Measurements from ENCODE around the gene ZDHHC12. TPM values are rescaled to one million over a fixed set of nuclear protein-coding genes. Genes with fewer than 3 reads are reported as not detected.
A peak's percentile ranks its signal among the peaks of the same experiment; 100 is the strongest.

ZDHHC12 gene
- polyA plus RNA-seq, 3 donors: 50.0 to 72.7 (median 68.4) TPM

DNA sequence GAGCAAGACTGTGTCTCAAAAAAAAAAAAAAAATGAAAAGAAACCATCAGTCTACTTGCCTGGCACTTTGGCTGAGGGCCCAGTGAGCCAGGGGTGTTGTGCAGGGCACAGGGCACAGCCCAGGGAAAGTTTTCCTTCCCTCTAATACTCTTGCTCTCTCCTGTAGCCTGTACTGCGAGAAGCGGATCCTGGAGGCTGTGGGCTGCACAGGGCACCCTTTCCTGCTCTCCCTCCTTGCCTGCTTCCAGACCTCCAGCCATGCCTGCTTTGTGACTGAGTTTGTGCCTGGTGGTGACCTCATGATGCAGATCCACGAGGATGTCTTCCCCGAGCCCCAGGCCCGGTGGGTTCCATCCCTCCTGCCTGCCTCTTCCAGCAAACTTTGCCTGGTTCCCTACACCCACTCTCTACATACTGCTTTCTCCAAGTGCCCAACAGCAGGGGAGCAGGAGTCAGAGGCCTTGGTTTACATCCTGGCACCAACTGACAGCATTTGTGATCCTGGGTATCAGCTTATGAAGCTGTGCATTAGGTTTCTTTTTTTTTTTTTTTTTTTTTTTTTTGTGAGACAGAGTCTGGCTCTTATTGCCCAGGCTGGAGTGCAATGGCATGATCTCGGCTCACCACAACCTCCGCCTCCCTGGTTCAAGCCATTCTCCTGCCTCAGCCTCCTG is 7.2 kb downstream of the ZDHHC12 start:
- TF ChIP-seq, protein P1, sequence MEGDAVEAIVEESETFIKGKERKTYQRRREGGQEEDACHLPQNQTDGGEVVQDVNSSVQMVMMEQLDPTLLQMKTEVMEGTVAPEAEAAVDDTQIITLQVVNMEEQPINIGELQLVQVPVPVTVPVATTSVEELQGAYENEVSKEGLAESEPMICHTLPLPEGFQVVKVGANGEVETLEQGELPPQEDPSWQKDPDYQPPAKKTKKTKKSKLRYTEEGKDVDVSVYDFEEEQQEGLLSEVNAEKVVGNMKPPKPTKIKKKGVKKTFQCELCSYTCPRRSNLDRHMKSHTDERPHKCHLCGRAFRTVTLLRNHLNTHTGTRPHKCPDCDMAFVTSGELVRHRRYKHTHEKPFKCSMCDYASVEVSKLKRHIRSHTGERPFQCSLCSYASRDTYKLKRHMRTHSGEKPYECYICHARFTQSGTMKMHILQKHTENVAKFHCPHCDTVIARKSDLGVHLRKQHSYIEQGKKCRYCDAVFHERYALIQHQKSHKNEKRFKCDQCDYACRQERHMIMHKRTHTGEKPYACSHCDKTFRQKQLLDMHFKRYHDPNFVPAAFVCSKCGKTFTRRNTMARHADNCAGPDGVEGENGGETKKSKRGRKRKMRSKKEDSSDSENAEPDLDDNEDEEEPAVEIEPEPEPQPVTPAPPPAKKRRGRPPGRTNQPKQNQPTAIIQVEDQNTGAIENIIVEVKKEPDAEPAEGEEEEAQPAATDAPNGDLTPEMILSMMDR (IDR thresholded peaks at IDR 0.05): no peak
- Histone ChIP-seq H3K4me3 (replicated peaks in 1 of 3; ENCODE audit: low read depth in 2 of 3, low read length in 3 of 3) (no peak overlapping the region), H3K79me2 (ENCODE audit: insufficient read depth, low read length) (no peaks in the 10 kb centered on the region), H3K9me3 (replicated peaks in 1 of 2; ENCODE audit: control insufficient read depth in 1 of 2, insufficient read depth in 1 of 2, low read length in 2 of 2) (no peaks in the 10 kb centered on the region), H2AFZ (ENCODE audit: insufficient read depth, low read depth, low read length, poor library complexity, severe bottlenecking) (no peak overlapping the region), H3K9ac (ENCODE audit: insufficient read depth, low read length, poor library complexity, severe bottlenecking) (no peak overlapping the region), H3K36me3 (replicated peaks in 1 of 2; ENCODE audit: control insufficient read depth in 1 of 2, insufficient read depth in 2 of 2, low read length in 2 of 2) (peaks cover 16 to 20% of the 10 kb centered on the region in 2 donors), H3K27me3 (ENCODE audit: control insufficient read depth in 2 of 2, insufficient read depth in 2 of 2, low read length in 2 of 2) (no peaks in the 10 kb centered on the region), H3K4me2 (replicated peaks; ENCODE audit: extremely low read depth, low read length, poor library complexity, severe bottlenecking) (no peak overlapping the region), H3K27ac (ENCODE audit: low read depth in 1 of 2, low read length in 2 of 2) (no peak overlapping the region), H4K20me1 (ENCODE audit: insufficient read depth, low read length) (no peaks in the 10 kb centered on the region), H3K4me1 (ENCODE audit: control insufficient read depth in 1 of 2, insufficient read depth in 2 of 2, low read length in 2 of 2) (no peaks in the 10 kb centered on the region)
- Mint-ChIP-seq H3K9me3 (peaks cover 0 to 2% (median 0%) of the 10 kb centered on the region in 7 donors), H3K36me3 (peaks cover 6 to 21% of the 10 kb centered on the region in 2 donors), H3K4me3 (no peak overlapping the region), H3K27ac (peak overlapping the region in 2 of 7 donors; percentile 2 to 15), H3K4me1 (no peaks in the 10 kb centered on the region), H3K27me3 (ENCODE audit: low read depth in 3 of 3) (peaks cover 0 to 1% (median 0%) of the 10 kb centered on the region in 3 donors)
- WGBS (ENCODE audit: insufficient coverage): 98% methylated on average over 7 of the region's 7 CpGs
- DNase-seq: no peak
- intact Hi-C loops (cut with micrococcal nuclease): no loop called here

DNA sequence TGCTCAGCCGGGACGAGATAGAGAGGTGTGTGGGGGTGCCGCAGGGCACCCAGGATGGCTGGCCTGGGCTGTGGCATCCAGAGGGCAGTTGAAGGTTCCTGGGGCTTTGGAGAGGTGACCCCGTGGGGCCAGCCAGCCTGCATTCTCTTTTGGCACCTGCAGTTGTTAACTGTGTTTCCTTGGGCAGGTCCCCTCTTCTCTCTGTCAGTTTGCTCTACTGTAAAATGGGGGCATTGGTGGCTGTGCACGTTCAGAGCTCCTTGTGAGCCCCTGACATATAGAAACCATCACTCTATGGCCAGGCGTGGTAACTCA is 8.5 kb downstream of the ZDHHC12 start:
- intact Hi-C loops (cut with micrococcal nuclease): no loop called here

More for the DNA sequence above, 8.5 kb downstream of the ZDHHC12 start:
- no peak for DNase-seq
- Mint-ChIP-seq H3K4me1 (no peaks in the 10 kb centered on the region), H3K36me3 (peaks cover 0 to 8% of the 10 kb centered on the region in 2 donors), H3K27ac (no peak overlapping the region), H3K27me3 (ENCODE audit: low read depth in 3 of 3) (peaks cover 0 to 1% (median 0%) of the 10 kb centered on the region in 3 donors), H3K4me3 (no peak overlapping the region), H3K9me3 (peaks cover 0 to 2% (median 0%) of the 10 kb centered on the region in 7 donors)
- TF ChIP-seq, protein P1 (IDR thresholded peaks at IDR 0.05): no peak
- H3K79me2 ChIP-seq (ENCODE audit: insufficient read depth, low read length): no peaks in the 10 kb centered on the region
- no peaks in the 10 kb centered on the region for H3K4me1 ChIP-seq (ENCODE audit: control insufficient read depth in 1 of 2, insufficient read depth in 2 of 2, low read length in 2 of 2)
- peaks cover 2 to 7% of the 10 kb centered on the region in 2 donors for H3K36me3 ChIP-seq (replicated peaks in 1 of 2; ENCODE audit: control insufficient read depth in 1 of 2, insufficient read depth in 2 of 2, low read length in 2 of 2)
- no peak overlapping the region for H3K27ac ChIP-seq (ENCODE audit: low read depth in 1 of 2, low read length in 2 of 2)
- no peaks in the 10 kb centered on the region for H3K9me3 ChIP-seq (replicated peaks in 1 of 2; ENCODE audit: control insufficient read depth in 1 of 2, insufficient read depth in 1 of 2, low read length in 2 of 2)
- no peak overlapping the region for H3K4me3 ChIP-seq (replicated peaks in 1 of 3; ENCODE audit: low read depth in 2 of 3, low read length in 3 of 3)
- H2AFZ ChIP-seq (ENCODE audit: insufficient read depth, low read depth, low read length, poor library complexity, severe bottlenecking): no peak overlapping the region
- H3K27me3 ChIP-seq (ENCODE audit: control insufficient read depth in 2 of 2, insufficient read depth in 2 of 2, low read length in 2 of 2): no peaks in the 10 kb centered on the region
- H3K4me2 ChIP-seq (replicated peaks; ENCODE audit: extremely low read depth, low read length, poor library complexity, severe bottlenecking): no peak overlapping the region
- H3K9ac ChIP-seq (ENCODE audit: insufficient read depth, low read length, poor library complexity, severe bottlenecking): no peak overlapping the region
- H4K20me1 ChIP-seq (ENCODE audit: insufficient read depth, low read length): no peaks in the 10 kb centered on the region
- WGBS (ENCODE audit: insufficient coverage): 100% methylated on average over 2 of the region's 6 CpGs
